ENCODE results near the gene TMPRSS4.
"Not testable (repeated sequence)": the region's sequence is repeated elsewhere in the genome, so short reads cannot be mapped to it uniquely, and the experiment has no call there.

Gene TMPRSS4

DNA sequence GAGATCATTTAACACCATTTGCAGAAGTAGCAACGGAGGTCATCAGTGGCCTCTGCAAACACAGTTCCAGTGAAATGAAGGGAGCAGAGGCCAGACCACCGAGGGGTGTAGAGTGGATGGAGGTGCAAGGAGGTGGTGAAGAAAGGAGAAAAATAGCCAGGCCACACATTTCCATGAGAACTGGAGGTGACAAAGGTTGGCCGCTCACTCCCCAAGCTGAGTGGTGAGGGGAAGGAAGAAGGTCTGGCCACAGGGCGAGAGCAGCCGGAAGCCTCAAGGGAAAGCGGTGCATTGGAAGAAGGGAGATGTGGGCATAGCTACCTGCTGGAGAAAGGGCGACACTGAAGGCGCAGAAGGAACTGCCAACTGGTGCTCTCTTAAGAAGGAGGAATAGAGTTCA, 20.1 kb upstream of the TMPRSS4 start:
- DNase-seq (ENCODE audit: low read depth), result no peak

DNA sequence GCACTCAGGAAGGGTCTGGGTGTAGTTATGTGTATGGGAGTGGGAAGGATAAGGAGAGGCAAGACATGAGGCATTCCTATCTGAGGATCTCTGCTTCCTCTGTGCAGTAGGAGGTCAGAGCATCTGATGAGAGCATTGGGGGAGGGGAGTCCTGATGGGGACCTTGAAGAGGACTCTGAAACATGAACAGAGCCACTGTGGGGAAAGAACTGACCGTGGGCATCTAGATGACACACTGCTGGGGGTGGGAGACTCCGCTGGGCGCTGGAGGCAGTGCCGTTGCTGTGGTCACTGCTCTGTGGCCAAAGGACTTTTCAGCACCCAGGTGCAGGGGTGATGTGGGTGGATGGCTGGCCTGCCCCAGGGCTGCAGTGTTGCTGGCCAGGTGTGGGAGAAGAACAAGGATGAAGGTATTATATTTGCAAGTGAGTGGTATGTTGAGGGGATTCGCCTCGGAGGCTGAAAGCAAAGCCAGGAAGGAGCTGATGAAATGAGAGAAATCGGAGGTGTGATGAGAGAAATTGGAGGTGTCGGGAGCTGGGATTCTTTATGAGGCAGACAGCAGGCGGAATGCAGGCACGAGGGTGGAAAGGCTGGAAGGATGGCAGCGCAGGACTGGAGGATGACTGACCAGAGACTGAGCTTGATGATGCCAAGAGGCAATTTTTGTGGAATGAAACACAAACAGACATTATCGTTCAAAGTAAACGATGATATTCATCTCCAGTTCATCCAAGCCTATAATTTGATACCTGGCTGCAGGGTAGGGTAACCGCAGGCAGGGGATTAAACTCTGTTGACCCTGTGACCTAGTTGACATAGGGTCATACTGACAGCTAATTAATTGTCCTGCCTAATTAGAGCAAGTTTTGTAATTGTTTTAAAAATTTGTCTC, 19.4 kb upstream of the TMPRSS4 start:
- DNase-seq (ENCODE audit: low read depth), result no peak

DNA sequence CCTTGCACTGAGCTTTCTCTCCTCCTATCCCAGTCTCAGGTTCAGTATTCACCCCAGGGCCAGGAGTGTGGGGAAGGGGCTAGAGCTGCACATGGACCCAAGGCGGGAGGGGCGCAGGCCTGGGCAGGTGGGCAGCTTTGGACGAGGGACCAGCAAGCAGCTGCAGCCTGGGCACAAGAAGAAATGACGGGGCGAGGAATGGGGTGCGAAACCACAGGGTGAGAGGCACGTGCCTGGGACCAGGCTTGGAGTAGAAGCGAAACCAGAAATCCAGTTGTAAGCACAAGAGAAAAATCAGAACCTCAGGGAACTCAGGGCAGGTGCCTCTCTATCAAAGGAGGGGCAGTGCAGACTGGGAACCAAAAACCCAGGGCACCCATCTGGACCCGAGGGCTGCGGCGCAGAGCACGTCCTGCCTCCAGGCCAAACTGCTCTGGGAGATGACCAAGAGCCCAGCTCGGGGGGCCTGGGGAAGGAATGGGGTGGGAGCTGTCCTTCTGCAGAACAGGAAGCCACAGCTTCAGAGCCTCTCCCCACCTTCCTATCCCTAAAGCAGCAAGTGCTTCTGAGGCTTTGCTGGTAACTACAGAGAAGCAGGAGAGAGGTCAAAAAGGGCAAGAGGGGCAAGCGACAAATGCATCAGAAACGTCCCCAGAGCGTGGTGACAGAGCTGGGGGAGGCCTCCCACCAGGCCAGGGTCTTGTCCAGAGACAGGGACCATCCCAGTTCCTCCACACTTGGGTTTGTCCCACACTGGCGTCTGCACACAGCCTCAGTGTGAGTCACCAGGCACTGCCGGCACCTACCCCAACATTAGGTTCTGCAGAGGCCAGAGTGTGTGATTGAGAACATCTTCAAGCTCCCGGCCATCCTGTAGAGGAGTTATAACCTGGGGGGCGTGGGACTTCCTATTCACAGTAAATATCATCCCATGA, 18.3 kb upstream of the TMPRSS4 start:
- DNase-seq (ENCODE audit: low read depth), result no peak

DNA sequence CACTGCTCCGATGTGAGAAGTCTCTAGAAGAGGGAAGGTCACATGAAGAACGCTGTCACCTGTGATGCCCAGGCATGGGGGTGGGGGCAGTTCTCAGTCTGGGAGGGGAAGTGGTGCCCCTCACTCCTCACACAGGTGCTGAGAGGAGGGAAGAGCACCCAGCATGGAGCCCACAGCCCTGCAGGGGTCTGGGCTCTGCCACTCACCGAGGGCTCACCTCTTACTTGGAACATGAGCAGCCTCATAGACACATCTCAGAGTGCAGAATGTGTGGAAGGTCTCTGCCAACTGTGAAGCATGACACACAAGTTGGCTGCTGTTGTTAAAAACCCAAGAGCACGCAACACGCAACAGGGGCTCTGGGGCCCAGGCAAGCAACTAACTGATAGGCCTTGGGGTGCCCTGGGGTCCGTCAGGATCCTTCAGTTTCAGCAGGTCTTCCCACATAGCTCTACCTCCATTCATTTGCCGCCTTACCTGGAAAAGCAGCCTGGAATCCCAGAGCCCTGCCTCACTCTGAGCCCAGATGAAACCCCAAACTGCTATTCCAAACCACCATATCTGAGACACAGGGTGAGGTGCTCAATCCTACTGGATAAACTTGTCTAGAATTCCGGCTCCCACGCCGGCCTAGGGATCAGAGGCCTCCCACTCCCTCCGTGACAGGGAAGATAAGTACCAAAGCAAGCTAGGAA, 17.5 kb upstream of the TMPRSS4 start:
- no peak for DNase-seq (ENCODE audit: low read depth)

DNA sequence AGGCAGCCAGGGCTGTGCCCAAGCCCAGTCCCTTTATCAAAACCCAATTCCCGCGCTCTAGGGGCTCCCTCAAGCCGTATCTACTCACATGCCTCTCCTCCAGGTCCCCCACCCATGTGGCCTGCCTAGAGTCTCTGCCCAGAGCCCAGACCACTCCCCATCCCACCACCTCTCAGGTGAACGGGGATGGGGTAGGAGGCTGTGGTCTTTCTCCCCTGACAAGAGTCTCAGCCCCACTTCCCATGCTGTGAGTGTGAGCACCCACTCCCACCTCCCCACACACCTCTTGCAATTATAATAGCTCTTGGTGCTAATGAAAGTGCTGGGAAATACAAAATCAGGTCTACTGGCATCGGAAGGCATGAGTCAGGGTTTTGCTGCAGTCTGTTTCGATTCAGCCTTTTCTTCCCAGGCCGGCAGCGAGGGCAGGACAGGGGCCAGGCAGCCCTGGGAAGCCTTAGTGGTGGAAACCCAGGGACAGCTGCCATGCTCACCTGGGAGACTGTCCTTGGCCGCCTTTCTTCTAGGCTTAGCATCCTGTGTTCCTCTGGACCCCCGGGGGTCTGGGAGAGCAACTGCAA, 16.7 kb upstream of the TMPRSS4 start:
- DNase-seq (ENCODE audit: low read depth), result no peak

DNA sequence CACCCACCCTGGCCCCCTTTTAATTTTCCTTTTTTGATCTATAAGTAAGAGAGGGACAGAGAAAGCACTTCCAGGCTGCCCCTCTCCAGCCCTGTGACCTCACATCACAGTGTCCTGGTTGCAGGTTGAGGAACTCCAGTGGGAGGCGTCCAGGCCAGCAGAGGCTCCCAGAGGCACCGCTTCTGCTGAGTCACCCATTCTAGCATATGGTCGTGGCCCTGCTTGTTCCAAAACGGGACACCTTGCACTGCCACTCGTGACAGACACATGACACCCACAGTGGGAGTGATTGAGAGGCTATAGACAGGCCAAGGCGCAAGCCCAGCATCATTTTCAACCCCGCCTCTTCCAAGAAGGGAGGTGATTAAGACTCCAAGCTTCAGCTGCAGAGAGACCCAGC, 16.0 kb upstream of the TMPRSS4 start:
- DNase-seq (ENCODE audit: low read depth), result no peak

DNA sequence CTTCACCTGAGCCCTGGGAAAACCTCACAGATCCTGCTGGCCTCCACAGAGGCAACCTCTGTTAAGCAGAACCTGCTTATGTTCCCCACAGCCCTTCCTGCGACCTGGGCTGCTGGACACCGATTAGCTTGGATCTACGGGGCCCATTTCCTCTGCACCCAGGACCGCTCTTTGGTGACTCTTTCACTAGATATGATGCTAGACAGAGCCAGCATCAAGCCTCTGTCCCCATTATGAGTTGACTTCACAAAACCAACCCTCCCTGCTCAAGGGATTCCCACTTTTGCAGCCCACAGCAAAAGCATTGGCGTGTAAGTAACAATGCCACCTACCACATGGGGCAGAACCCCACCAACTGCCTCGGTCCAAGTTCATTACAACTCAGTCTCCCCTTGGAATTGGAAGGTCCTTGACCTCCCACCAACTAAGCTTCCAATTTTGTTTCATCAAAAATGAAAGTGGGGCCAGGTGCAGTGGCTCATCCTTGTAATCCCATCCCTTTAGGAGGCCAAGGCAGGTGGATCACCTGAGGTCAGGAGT, 15.2 kb upstream of the TMPRSS4 start:
- DNase-seq (ENCODE audit: low read depth), result no peak

DNA sequence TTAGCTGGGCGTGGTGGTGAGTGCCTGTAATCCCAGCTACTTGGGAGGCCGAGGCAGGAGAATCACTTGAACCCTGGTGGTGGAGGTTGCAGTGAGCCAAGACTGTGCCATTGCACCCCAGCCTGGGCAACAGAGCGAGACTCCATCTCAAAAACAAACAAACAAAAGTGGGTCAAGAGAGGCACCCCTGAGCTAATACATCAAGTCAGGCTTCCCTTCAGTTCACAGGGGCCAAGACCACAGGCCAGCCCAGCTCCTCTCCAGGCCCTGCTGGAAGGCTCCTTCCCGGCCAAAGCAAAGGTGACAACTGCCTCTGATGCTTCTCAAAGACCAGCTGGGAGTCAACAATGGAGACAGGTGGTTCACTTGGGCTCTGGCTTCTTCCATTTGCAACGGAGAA, 14.7 kb upstream of the TMPRSS4 start:
- DNase-seq (ENCODE audit: low read depth), result not testable (repeated sequence)

DNA sequence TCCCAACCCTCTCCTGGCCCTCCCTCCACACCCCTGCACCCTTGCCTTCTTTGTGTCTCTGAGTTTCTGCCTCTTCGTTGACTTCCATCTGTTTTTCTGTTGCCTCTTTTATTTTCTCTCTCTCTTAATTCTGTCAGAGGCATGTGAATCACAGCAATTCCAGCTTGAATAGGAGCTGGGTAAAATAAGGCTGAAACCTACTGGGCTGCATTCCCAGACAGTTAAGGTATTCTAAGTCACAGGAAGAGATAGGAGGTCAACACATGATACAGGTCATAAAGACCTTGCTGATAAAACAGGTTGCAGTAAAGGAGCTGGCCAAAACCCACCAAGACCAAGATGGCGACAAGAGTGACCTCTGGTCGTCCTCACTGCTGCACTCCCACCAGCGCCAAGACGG, 14.2 kb upstream of the TMPRSS4 start:
- not testable (repeated sequence) for DNase-seq (ENCODE audit: low read depth)

DNA sequence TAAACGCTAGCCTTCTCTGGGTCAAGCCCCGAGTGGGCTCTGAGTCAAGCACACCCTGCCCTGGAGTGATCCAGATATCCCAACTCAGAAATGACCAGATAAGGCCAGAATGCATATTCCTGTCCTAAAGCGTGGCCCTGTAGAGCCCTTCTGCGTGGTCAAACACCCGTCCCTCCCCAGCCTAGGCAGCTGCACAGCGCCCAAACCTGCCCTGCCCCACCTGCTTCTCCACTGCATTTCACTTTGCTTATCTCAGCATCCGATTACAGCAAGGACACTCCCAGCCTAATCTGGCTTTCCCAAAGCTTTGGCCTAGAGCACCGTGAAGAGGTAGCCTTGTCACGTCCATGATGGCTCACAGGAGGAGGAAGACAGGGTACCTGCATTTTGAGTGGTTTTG, 11.9 kb upstream of the TMPRSS4 start:
- DNase-seq (ENCODE audit: low read depth), result no peak

DNA sequence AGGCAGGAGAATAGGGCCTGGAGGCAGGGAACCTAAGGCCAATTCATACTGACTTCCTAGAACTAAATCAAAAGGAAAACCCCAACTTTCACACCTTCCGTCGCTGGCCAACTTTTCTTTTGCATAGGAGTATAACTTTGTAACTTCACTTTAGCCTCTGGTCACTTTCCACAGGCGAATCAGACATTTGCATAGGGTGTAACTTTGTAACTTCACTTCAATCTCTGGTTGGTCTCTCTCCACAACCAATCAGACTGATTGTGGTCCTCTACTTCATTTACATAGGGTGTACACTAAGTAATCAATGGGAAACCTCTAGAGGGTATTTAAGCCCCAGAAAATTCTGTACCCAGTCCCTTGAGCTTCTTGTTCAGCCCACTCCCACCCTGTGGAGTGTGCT, 11.5 kb upstream of the TMPRSS4 start:
- no peak for DNase-seq (ENCODE audit: low read depth)

DNA sequence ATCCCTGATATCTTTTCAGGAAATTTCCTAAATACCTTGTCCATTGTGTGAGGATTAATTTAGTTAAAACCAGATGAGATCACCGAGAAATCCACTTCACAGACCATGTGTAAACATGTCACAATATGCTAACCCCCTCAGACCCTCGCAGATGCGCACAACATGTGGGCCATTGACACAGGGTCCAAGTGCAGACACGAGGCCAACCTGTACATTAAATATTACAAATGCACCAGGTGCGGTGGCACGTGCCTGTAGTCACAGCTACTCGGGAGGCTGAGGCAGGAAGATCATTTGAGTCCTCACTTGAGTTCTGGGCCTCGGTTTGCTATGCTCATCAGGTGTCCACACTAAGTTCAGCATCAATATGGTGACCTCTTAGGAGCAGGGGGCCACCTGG, 9.9 kb upstream of the TMPRSS4 start:
- DNase-seq (ENCODE audit: low read depth), result no peak

DNA sequence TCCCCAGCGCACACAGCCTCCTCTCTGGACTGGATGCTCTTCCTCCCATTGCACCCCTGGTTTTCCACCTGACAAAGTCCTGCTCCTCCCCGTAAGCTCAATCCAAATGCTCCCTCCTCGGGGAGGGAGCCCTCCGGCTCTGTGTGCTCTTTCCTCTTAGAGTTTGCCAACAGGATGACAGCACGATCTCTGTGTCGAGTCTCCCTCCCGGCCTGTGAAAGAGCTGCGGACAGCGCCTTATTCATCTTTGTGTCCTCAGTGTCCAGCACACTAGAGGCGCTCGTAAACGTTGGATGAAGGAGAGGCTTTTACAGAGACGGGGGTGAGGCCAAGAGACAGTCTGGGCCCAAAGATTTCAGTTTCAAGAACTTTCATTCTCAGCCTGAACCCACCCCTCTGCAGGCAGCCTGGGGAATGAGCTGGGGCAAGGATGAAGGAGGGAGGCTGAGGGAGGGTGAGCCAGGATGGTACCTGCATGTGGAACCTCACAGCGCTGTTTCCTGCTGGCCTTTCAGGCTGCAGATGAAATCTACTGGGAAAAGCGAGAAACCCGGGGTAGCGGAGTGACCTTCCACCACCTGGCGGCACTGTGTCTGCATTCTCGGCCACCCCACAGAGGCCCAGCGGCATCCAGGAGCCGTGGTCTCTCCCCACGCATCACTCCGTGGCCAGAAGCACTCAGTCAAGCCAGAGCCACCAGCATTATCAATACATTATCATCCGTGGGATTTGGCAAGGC, 8.5 kb upstream of the TMPRSS4 start:
- DNase-seq (ENCODE audit: low read depth), result no peak

DNA sequence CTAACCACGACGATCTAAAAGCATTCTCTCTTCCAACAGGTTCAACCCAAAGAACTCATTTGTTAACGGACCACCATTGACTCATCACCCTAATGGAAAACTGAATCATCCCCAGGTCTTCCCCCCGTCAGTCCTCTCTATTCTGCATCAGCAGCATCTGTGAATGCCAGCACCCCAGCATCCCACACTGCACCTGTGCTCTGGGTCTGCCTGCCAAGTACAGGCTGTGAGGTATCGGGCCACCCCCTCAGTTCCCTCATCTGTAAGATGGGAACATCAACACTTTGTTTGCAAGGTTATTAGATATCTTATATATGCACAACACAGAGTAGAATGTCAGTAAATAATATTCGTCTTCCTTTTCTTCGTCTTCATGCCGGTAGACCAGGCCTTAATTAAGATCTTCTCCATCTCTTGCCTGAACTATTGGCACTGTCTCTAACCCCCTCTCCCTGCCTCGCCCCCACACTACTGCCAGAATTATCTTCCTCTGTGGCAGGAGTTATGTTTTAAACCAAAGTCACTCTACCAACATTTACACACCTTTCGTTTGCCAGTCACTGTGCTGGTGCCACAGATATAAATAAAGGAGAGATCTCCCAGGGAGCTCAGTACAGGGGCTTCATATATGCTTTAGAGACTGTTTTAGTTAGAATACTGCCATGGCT, 7.8 kb upstream of the TMPRSS4 start:
- no peak for DNase-seq (ENCODE audit: low read depth)

DNA sequence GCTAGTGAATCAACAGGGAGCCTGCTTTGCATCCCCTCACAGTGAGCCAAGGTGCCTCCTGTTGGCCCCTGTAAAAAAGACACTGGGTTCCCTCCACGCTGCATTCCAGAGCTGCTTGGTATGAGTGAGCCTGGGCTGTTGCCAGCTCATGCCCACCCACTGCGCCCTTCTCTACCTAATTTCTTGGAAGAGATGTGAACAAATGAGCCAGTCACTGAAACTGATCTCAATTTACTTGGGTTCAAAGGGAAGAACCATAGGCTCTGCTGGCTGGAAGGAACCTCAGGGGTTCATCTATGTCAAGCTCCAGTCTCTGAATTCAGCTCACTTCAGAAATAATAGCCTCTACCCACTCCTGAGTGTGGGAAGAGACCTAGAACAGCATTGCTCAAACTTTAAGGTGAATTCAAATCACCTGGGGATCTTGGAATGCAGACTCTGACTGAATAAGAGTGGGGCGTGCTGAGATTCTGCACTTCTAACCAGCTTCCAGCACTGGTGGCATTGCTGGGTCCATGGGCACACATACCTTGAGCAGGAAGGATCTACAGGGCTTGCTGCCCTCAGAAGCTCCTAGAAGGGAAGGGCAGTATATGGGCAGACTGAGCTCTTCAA, 5.4 kb upstream of the TMPRSS4 start:
- DNase-seq (ENCODE audit: low read depth), result no peak

DNA sequence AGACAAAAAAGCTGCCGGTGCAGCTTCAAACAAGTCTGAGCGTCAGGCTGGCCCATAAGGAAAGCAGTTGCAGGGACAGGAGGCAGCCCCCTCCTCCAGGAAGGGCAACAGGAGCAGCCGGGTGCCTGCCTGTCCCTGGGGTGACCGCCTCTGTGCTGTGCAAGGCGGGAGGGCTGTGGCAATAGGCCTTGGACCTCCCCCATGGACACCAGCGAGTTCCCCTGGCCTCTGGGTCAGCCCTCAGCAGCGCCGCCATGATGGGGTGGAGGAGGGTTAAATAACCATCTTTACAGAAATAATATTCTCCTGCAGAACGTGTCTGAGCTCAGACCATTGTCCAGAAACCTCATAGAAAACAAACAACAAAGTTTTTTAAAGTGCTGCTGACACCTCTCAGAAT, 3.3 kb upstream of the TMPRSS4 start:
- DNase-seq (ENCODE audit: low read depth), result no peak

DNA sequence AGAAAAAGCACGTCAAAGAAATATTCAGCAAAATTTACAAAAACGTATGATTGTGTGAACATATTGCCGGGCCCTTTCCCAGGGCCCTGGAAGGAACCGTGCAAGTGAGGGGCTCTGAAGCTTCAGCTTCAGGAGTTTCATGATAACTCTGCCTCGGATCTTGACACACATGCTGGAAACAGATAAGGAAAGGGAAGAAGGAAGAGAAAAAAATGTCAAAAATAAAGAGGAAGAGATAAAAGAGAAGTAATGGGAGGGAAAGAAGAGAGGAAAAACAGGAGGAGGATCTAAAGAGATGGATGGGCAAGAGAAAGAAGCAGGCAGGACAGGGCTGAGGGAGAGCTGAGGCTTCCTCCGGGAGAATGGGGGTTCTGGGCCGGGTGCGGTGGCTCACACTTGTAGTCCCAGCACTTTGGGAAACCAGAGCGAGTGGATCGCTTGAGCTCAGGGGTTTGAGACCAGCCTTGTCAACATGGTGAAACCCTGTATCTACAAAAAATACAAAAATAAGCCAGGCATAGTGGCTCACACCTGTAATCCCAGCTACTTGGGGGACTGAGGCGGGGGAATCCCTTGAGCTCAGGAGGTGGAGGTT, 2.7 kb upstream of the TMPRSS4 start:
- no peak for DNase-seq (ENCODE audit: low read depth)

DNA sequence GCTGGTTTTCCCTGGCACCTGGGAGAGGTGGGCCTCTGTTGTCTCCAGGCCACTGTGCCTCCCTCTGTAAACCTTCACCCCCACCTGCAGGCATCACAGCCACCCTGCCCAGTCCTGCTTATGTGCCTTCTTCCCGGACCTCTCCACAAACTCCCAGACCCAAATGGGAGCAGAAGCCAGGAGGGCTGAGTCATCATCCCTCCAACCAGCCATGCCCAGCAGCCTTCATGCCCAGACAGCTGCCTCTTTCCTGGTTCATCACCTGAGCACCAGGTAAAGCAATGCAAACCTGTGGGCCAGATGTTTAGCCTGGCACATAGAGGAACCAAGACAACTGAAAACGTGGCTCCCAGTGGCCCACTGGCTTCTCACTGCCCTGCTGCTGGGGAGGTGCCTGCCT, 2.1 kb upstream of the TMPRSS4 start:
- no peak for DNase-seq (ENCODE audit: low read depth)

DNA sequence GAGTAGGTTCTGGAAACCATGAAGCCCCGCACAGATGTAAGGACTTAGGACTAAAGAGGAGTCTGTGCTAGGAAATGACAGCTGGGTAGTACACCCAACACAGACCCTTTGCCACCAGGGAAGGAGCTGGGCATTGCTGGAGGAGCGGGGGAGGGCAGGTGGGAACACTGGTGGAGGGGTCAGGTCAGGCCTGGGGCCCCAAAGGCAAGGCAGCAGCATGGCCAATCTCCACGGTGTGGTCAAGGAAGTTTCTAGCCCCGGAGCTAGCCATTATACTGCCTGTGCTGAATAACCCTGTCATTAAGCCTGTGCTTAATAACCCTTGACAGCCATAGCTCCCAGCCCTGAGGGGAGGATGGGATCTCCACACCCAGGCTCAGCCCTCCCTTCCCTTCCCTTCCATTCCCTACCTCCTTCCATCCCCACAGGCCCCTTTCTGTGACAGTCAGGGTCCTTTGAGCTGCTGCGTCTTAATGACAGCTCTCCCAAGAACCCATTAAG, 2.1 kb downstream of the TMPRSS4 start:
- DNase-seq (ENCODE audit: low read depth), result no peak

DNA sequence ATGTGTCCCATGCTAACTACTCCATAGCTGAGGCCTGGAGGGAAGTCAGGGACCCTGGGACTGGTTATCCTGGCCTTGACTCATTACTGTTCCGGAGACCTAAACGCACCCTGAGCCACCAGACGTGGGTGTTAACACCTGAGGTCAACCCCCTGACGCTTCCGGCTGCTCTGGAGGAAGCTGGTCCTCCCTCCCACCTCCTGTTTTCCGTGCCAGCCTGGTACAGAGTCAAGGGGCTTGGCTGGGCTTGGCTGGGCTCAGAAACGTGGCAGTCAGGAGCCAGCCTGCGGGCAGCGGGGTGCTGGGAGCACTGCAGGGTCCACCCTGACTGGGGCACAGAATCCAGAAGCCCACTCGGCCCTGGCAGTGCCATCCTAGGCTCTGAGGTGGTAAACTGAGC, 2.6 kb downstream of the TMPRSS4 start:
- DNase-seq (ENCODE audit: low read depth), result no peak

All from activated T-helper 9 cell treated with anti-CD3 and anti-CD28 coated beads, Interleukin-2, amount 50 U/mL, for 16 hours (primary cell).